Iris pigment epithelial cell (primary cell): ENCODE measurements around the gene LRRIQ4.
A peak's percentile ranks its signal among the peaks of the same experiment; 100 is the strongest.

Source experiments
- DNase-seq: peaks from one replicate; pipeline ENCODE4 v3.0.0-alpha.2; 2011; ENCODE audit warnings: low read depth

Gene LRRIQ4

DNA sequence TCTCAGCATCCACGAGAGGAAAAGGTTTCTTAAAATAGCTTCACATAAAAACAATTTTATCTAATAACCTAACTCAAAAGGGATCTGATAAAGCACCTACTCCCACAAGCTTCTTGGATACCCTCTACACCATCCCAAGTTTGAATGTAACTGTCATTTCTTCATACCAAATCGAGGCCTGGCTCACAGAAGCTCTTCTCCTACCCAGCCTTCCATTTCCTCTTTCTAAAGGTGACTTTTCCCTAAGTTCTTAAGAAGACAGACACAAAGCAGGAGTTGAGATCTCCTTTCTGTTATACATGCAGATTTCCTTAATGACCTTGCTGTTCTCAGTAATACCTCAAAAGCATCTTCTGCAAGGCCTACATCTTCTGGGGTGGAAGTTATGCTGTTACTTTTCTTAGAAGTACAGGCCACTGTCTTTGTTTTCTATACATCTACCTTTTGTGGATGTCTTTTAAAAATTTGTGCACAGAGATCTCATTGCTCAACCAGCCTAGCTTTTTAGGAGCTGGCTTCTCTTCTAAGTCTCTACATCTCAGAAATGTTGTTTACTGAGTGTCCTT, 3.4 kb upstream of the LRRIQ4 start:
- DNase-seq: no peak

DNA sequence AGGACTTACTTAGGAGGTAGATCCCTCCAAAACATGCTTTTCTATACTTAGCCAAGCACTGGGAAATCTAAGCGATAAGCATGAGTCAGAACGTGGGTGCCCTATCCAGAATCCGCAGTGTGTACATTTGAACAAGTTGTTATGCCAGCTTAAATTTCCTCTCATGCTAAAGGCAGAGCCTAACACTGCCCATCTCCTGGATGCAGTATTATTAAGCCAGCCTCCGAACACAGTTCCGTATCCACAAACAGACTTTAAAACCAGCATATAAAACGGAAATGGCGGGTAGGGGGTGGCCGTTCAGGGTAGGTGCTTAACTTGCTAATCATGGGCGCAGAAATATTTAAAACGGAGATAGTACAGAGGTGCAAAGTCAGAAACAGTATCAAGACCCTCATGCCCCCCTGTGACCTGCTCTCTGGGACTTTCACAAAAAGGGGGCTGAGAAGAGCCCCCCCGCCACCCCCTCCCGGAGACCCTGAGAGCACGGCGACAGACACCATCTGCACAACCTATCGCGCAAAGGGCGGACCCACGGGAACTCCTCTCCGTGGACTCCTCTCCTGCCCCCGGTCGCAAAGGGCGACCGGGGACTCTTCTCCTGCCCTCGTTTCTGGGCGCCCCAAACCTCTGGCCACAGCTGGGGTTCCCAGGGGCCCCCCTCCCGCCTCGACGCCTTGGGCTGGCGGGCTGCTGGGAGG, 889 bp upstream of the LRRIQ4 start:
- peak; percentile 78 for DNase-seq

GRCh38 chr3:169813278-169813677, 608 bp downstream of the LRRIQ4 start:
- DNase-seq: no peak

DNA sequence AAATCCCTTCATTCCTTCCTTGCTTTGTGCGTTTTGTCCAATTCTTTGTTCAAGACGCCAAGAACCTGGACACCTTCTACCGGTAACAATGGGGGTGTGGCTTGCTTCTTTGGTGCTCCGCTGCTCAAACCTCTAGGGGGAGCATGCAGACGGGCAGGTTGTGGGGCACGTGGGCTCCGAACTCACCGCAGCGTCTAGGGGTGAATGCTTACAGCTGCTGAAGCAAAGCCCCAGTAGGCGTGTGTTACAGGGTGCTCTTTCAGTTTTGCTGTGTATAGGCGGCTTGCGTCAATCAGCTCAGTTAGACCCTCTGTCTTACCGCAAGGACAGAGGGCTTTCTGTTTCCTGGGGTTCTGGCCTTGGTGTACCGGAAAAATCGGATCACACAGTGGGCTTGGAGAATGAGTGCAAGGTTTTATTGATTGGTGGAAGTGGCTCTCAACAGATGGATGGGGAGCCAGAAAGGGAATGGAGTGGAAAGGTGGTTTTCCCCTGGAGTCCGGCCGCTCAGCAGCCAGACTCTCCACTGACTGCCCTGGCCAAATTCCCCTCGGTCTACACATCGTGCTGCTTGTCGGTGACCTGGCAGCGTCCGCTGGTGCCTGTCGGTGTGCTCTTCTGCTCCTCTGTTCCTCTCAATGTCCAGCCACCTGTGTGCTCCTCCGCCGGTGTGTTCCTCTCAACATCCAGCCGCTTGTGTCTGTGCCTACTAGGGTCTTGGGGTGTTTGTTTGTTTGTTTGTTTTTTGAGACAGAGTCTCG, 1.3 kb downstream of the LRRIQ4 start:
- peak; percentile 10 for DNase-seq

GRCh38 chr3:169815590-169816150, 3.0 kb downstream of the LRRIQ4 start:
- DNase-seq: no peak

DNA sequence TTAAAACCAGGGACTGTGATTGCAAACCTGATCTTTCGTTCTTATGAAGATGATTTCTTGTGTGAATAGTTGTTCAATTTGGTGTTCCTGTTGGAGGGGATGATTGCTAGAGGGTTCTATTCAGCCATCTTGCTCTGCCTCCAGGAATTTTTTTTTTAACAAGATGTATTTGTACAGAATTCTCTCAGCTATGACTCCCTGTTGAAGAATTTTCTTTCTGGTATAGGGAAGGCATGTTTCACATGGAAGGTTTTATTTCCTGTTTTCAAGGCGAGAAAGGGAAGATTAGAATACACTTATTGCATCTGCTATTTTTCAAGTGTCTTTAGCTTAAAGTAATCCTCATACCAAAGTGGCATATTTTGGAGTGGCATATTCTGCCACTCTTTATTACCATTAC, 5.6 kb downstream of the LRRIQ4 start:
- peak; percentile 67 for DNase-seq

DNA sequence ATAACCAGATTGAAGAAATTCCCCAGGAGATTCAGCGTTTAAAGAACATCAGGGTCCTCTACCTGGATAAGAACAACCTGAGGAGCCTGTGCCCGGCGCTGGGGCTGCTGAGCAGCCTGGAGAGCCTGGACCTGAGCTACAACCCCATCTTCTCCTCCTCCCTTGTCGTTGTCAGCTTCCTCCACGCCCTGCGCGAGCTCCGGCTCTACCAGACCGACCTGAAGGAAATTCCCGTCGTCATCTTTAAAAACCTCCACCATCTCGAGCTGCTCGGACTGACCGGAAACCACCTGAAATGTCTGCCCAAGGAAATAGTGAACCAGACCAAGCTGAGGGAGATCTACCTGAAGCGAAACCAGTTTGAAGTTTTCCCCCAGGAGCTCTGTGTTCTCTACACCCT, 9.4 kb downstream of the LRRIQ4 start:
- no peak for DNase-seq

- no peak for DNase-seq
These were observed 9.9 kb downstream of the LRRIQ4 start for GRCh38 chr3:169822540-169822939.

DNA sequence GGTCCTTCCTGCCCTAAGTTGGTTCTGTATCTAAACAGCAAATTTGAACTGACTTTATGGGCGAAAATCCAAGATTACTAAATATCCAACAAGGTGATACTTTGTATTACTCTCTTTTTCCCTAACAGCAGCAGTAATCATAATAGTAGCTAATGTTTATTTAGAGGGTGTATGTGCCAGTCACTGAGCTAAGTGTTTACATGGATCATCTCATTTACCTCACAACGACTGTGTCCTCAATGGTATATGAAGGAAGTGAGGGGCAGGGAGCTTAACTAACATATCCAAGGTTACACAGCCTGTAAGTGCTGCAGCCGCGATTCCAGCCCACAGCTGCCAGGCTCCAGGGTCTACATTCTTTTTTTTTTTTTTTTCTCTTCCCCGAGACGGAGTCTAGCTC, 10.3 kb downstream of the LRRIQ4 start:
- no peak for DNase-seq

DNA sequence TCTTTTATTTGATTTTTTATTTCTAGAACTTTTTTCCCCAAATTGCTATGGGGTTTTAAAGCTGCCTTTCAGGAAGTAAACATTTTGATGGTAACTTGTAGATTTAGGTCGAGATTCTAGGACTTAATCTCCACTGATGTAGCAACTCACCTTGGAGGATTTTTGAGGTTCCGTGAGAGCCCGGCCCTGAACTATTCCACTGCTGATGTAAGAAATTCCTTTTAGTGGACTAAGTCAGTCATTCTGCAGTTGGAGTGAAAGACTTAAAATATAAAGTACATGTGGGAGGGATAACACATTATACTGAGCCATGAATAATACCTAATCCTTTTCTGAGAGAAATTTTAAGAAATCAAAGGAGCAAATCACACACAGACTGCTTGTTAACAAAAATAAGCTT, 12.6 kb downstream of the LRRIQ4 start:
- peak; percentile 27 for DNase-seq

GRCh38 chr3:169827712-169828111, 15.0 kb downstream of the LRRIQ4 start:
- no peak for DNase-seq

DNA sequence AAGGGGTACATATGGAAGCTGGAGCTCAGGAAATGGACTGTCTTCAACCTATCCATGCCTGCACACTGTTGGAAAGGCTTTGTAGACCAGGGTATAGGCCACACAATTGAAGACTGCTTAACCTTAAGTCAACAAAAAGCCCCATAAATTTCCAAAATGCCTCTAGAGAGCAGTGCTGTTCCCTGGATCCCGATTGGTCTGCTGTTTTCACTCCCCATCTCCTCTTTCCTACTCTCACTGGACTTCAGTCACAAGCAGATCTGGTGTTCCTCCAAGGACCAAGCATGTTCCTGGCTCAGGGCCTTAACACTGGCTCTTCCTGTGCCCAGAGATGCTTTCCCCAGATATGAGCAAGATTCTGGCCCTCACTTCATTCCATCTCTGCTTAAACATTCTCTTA, 22.9 kb downstream of the LRRIQ4 start:
- no peak for DNase-seq

DNA sequence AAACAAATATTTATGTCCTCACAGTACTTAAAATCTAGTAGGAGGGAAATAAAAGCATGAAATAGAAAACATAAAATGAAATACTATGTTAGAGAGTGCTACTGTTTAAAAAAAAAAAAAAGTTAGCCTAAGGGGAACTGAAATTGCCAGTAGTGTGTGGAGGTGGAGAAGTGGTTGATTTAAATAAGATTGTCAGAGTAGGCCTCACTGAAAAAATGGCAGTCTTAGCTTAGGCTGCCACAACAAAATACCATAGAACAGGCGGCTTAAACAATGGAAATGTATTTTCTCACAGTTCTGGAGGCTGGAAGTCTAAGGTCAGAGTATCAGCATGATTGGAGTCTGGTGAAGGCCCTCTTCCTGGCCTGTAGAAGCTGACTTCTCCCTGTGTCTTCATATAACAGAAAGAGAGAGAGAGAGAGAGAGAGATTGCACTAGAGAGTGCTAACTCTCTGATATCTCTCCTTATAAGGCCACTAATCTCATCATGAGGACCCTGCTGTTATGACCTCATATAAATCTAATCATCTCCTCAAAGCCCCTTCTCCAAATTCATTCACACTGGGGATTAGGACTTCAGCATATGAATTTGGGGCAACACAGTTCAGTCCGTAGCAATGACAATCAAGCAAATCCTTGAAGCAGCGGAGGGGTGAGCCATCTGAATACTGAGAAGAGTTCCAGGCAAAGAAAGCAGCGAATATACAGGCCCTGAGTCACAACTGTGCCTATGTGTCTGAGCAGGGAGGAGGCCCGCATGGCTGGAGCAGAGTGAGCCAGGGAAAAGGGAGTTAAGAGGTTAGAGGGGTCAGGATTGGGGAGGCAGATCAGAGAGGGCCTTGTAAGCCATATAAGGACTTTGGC, 23.6 kb downstream of the LRRIQ4 start:
- peak; percentile 34 for DNase-seq

DNA sequence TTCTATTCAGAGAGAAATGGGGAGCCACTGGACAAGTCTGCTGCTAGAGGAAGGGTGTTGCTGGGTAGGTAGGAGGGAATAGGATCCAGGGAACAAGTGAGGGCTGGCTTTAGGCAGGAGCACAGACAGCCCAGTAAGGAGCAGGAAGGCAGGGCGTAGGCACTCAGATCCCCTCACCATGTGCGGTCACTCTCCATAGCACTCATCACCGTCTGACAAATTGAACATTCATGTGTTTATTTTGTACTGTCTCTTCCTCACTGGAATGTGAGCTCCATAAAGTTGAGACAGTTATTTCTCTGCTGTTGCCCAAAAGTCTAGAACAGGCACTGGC, 24.2 kb downstream of the LRRIQ4 start:
- no peak for DNase-seq

DNA sequence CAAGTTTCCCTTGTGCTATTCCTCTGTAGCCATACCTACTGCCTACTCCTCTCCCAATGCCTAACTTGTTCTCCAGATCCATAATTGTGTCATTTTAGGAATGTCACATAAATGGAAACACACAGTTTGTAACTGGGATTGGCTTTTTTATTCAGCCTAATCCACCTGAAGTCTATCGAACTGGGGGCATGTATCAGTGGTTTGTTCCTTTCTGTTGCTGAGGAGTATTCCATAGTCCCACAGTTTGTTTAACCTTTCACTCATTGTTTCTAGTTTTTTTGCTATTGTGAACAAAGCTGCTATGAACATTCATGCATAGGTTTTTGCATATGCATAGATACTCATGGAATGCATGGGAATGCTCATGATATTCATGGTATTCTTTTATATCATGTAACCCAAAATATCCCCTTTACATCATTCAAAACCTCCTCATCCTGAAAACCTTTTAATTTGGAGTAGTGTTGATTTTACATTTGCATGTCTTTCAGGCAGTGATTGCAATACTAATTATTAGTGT, 25.9 kb downstream of the LRRIQ4 start:
- no peak for DNase-seq

GRCh38 chr3:169841171-169841570, 28.5 kb downstream of the LRRIQ4 start:
- no peak for DNase-seq

DNA sequence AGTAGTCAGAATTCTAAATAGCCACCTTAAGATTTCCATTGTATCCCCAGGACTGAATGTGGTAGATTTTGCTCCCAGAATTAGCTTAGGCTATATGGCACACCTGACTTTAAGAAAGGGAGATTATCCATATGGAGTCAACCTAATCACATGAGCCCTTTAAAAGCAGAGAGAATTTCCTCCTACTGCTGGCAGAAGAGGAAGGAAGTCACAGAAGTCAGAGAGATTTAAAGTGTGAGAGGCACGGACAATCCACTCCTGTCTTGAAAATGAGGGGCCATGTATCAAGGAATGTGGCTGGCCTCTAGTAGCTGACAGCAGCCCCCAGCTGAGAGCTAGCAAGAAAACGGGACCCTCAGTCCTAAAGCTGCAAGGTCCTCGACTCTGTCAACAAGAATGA, 30.3 kb downstream of the LRRIQ4 start:
- no peak for DNase-seq

GRCh38 chr3:169846458-169847193, 34.0 kb downstream of the LRRIQ4 start:
- DNase-seq: peak; percentile 83

- no peak for DNase-seq
These were observed 35.2 kb downstream of the LRRIQ4 start for GRCh38 chr3:169847896-169848295.

DNA sequence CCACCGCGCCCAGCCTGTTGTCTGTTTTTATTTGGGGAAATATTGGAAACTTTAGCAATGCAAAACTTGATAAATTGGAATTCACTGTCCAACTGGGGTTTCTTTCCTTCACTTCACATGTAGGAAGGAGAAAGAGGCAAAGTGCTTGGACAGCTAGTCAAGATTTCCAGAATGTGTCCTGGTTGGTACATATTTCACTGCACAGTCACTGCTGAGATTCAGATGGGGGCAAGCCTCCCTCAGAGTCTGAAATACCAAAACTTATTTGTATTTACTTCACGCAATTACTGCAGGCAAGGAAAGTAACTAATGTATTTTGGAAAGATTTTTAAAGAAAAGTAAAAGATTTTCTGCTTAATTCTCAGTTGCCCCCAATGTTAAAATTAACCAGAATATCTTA, 36.1 kb downstream of the LRRIQ4 start:
- DNase-seq: no peak

- no peak for DNase-seq
These were observed 37.9 kb downstream of the LRRIQ4 start for GRCh38 chr3:169850618-169851017.
